ENCODE data around the gene MGMT. TPM values are rescaled to one million over a fixed set of nuclear protein-coding genes. Genes with fewer than 3 reads are reported as not detected.

MGMT gene
- total RNA-seq, 1 donor from 2014 or later = 13.9 TPM

DNA sequence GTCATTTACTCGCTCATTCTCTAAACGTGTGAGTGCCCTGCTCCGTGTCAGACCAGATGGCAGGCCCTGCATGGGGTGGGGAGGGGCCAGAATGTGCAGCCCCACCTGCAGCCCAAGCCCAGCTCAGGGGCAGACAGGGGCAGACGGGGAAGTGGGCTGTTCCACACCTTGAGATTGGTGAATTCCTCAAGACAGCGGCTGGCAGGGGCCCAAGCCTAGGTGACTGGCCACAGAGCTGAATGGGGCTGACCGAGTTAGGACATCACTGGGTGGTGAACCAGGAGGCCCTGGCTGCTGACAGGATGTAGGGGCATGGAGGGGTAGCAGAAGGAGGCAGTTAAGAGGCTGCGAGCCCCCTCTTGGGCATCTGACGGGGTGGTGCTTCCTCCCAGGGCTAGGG, 79.1 kb downstream of the MGMT start:
- Mint-ChIP-seq H3K4me1 (ENCODE audit: low read depth) (peaks cover 12% of the 10 kb centered on the region), H3K9me3 (ENCODE audit: low read depth) (no peaks in the 10 kb centered on the region), H3K36me3 (ENCODE audit: low read depth) (no peaks in the 10 kb centered on the region), H3K27me3 (ENCODE audit: low read depth) (no peaks in the 10 kb centered on the region), H3K27ac (ENCODE audit: unreplicated experiment) (no peak overlapping the region), H3K4me3 (ENCODE audit: unreplicated experiment) (no peak overlapping the region)
- DNase-seq (ENCODE audit: low spot score) = no peak
- TF ChIP-seq, protein P1, sequence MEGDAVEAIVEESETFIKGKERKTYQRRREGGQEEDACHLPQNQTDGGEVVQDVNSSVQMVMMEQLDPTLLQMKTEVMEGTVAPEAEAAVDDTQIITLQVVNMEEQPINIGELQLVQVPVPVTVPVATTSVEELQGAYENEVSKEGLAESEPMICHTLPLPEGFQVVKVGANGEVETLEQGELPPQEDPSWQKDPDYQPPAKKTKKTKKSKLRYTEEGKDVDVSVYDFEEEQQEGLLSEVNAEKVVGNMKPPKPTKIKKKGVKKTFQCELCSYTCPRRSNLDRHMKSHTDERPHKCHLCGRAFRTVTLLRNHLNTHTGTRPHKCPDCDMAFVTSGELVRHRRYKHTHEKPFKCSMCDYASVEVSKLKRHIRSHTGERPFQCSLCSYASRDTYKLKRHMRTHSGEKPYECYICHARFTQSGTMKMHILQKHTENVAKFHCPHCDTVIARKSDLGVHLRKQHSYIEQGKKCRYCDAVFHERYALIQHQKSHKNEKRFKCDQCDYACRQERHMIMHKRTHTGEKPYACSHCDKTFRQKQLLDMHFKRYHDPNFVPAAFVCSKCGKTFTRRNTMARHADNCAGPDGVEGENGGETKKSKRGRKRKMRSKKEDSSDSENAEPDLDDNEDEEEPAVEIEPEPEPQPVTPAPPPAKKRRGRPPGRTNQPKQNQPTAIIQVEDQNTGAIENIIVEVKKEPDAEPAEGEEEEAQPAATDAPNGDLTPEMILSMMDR (IDR thresholded peaks at IDR 0.05) = no peak

DNA sequence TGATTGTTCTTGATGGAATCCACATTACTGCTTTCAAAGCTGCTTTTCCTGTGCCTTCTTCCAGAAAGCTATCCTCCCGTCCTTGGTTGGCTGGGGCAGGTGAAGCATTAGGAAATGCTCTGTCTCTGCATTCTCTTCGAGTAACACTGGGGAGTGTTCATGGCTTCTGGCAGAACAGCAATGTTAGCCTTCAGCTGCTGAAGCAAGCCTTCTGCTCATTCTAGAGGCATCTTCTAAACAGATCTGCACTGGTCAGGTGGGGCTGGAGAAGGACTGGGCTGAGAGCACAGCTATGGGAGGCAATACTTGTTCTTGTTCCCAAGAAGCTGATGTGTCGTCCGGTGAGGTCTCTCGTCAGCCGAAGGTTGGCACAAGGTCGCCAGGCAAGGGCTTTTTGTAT, 80.6 kb downstream of the MGMT start:
- no peak for DNase-seq (ENCODE audit: low spot score)
- Mint-ChIP-seq H3K36me3 (ENCODE audit: low read depth) (no peaks in the 10 kb centered on the region), H3K4me1 (ENCODE audit: low read depth) (peaks cover 7% of the 10 kb centered on the region), H3K9me3 (ENCODE audit: low read depth) (no peaks in the 10 kb centered on the region), H3K27ac (ENCODE audit: unreplicated experiment) (no peak overlapping the region), H3K4me3 (ENCODE audit: unreplicated experiment) (no peak overlapping the region), H3K27me3 (ENCODE audit: low read depth) (no peaks in the 10 kb centered on the region)
- TF ChIP-seq, protein P1 (IDR thresholded peaks at IDR 0.05) = no peak

DNA sequence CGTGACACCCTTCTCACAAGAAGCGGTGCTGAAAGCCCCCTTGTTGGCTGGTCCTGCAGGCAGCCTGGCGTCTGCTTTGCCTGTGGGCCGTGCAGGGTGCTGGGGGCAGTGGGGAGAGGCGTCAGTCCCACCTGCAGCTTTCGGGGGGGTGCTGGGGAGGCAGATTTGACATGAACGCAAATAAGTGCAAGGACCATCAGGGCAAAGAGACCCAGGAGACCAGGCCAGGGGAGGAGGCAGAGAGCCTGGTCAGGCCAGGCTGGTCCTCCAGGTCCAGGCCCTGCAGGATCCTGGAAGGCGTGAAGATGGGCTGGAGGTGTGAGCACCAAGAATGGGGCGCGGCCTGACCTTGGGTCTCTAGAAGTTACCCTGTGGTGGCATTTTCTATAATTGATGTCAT, 81.6 kb downstream of the MGMT start:
- Mint-ChIP-seq H3K27ac (ENCODE audit: unreplicated experiment) (no peak overlapping the region), H3K9me3 (ENCODE audit: low read depth) (no peaks in the 10 kb centered on the region), H3K4me1 (ENCODE audit: low read depth) (peaks cover 7% of the 10 kb centered on the region), H3K36me3 (ENCODE audit: low read depth) (no peaks in the 10 kb centered on the region), H3K27me3 (ENCODE audit: low read depth) (no peaks in the 10 kb centered on the region), H3K4me3 (ENCODE audit: unreplicated experiment) (no peak overlapping the region)
- DNase-seq (ENCODE audit: low spot score) = no peak
- TF ChIP-seq, protein P1 (IDR thresholded peaks at IDR 0.05) = no peak

DNA sequence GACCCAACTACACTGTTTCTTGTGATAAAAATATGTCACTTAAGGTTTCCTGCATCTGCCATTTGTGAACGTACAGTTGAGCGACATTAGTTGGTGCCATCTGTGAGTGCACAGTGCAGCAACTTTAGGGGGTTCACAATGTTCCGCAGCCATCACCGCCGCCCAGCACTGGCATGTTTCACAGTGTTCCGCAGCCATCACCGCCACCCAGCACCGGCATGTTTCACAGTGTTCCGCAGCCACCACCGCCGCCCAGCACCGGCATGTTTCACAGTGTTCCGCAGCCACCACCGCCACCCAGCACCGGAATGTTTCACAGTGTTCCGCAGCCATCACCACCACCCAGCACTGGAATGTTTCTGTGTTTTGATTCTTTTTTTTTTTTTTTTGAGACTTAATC, 83.0 kb downstream of the MGMT start:
- H3K27me3 Mint-ChIP-seq (ENCODE audit: low read depth) = no peaks in the 10 kb centered on the region
- no peak overlapping the region for H3K4me3 Mint-ChIP-seq (ENCODE audit: unreplicated experiment)
- peaks cover 7% of the 10 kb centered on the region for H3K4me1 Mint-ChIP-seq (ENCODE audit: low read depth)
- TF ChIP-seq, protein P1 (IDR thresholded peaks at IDR 0.05) = no peak
- no peaks in the 10 kb centered on the region for H3K36me3 Mint-ChIP-seq (ENCODE audit: low read depth)
- no peaks in the 10 kb centered on the region for H3K9me3 Mint-ChIP-seq (ENCODE audit: low read depth)
- no peak overlapping the region for H3K27ac Mint-ChIP-seq (ENCODE audit: unreplicated experiment)
- DNase-seq (ENCODE audit: low spot score) = no peak

DNA sequence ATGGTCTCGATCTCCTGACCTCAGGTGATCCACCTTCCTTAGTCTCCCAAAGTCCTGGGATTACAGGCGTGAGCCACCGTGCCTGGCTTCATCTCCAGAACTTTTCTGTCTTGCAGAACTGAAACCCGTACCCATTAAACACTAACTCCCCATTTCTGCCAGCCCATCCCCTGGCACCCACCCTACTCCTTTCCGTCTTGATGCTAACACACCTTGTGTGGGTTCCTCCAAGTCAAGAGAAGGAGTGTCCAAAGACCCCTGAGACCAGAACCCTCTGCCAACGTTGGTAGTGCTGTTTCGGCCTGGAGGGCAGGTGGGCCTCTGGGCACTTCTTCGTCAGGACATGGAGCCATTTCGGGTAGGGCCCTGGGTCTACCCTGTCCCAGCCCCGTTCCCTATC, 83.6 kb downstream of the MGMT start:
- no peaks in the 10 kb centered on the region for H3K27me3 Mint-ChIP-seq (ENCODE audit: low read depth)
- H3K27ac Mint-ChIP-seq (ENCODE audit: unreplicated experiment) = no peak overlapping the region
- no peak overlapping the region for H3K4me3 Mint-ChIP-seq (ENCODE audit: unreplicated experiment)
- no peak for DNase-seq (ENCODE audit: low spot score)
- H3K4me1 Mint-ChIP-seq (ENCODE audit: low read depth) = peaks cover 7% of the 10 kb centered on the region
- H3K36me3 Mint-ChIP-seq (ENCODE audit: low read depth) = no peaks in the 10 kb centered on the region
- no peaks in the 10 kb centered on the region for H3K9me3 Mint-ChIP-seq (ENCODE audit: low read depth)
- TF ChIP-seq, protein P1 (IDR thresholded peaks at IDR 0.05) = no peak

Measured in chondrocyte (in vitro differentiated cells).